Peyer's patch (tissue), 4 donors: ENCODE measurements around the gene MCIDAS. TPM values are rescaled to one million over a fixed set of nuclear protein-coding genes. Genes with fewer than 3 reads are reported as not detected.

Experiments
- DNase-seq, 3 donors: peaks; one replicate each; pipeline ENCODE4 v3.0.0-alpha.2; 2017 to 2019
- H3K27ac ChIP-seq, 4 donors: fragments of 200-600 bp; sonication (generic); one replicate each; pipeline ENCODE4 v1.5.1; 2016 to 2019
- H3K27me3 ChIP-seq, 2 donors: fragments of 200-600 bp; sonication (generic); one replicate each; pipeline ENCODE4 v1.5.1; 2019
- H3K36me3 ChIP-seq, 3 donors: fragments of 200-600 bp; sonication (generic); one replicate each; pipeline ENCODE4 v1.5.1; 2016 to 2019
- H3K4me1 ChIP-seq, 4 donors: fragments of 200-600 bp; sonication (generic); one replicate each; pipeline ENCODE4 v1.5.1; 2016 to 2019
- H3K4me3 ChIP-seq, 4 donors: fragments of 200-600 bp; sonication (generic); 1 replicate in 3 of 4; 2 replicates in 1 of 4; pipeline ENCODE4 v1.5.1; 2016 to 2019; ENCODE audit warnings: mild to moderate bottlenecking in 1 of 4
- H3K9me3 ChIP-seq, 4 donors: fragments of 200-600 bp; sonication (generic); one replicate each; pipeline ENCODE4 v1.5.1; 2016 to 2019; ENCODE audit warnings: mild to moderate bottlenecking in 1 of 4
- POLR2A ChIP-seq, 2 donors: fragments of 450-650 bp; IDR thresholded peaks; one replicate each; pipeline ENCODE4 v1.5.1; 2017; ENCODE audit warnings: antibody characterized with exemption in 2 of 2, mild to moderate bottlenecking in 2 of 2, moderate library complexity in 2 of 2
- total RNA-seq, 4 donors: library from RNA; depleted of rRNA; stranded (reverse); fragments of >200 nt; gene quantifications; one replicate each; pipeline ENCODE4 v1.1.0, GENCODE V29; 2016
- TF ChIP-seq, protein P1 (sequence below), 6 experiments: fragments of 450-650 bp in 4 of 6; fragments of 200-600 bp in 2 of 6; sonication (generic) in 1 of 6; IDR thresholded peaks; one replicate each; pipeline ENCODE4 v1.5.1; 2017 to 2019; ENCODE audit warnings: antibody characterized with exemption in 6 of 6, mild to moderate bottlenecking in 3 of 6, moderate library complexity in 1 of 6

MCIDAS gene
- total RNA-seq, 4 donors from 2014 or later, result not detected

DNA sequence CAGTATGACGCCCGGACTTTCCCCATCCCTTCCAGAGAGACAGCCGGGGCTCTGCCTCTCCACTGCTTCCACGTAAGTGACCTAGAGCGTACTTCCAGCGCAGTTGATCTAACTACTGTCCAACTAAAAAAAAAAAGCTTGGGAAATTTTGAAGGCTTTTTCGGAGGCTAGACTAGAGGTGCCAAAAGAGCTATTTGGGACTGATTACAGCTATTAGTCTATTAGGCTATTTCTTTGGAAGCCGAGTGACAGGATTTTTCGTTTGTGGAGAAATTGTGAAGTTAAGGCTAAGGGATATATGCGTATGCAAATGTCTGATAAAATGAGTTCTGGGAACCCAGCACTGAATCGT is 4.8 kb upstream of the MCIDAS start:
- TF ChIP-seq, protein P1, sequence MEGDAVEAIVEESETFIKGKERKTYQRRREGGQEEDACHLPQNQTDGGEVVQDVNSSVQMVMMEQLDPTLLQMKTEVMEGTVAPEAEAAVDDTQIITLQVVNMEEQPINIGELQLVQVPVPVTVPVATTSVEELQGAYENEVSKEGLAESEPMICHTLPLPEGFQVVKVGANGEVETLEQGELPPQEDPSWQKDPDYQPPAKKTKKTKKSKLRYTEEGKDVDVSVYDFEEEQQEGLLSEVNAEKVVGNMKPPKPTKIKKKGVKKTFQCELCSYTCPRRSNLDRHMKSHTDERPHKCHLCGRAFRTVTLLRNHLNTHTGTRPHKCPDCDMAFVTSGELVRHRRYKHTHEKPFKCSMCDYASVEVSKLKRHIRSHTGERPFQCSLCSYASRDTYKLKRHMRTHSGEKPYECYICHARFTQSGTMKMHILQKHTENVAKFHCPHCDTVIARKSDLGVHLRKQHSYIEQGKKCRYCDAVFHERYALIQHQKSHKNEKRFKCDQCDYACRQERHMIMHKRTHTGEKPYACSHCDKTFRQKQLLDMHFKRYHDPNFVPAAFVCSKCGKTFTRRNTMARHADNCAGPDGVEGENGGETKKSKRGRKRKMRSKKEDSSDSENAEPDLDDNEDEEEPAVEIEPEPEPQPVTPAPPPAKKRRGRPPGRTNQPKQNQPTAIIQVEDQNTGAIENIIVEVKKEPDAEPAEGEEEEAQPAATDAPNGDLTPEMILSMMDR (IDR thresholded peaks at IDR 0.05), result no peak
- DNase-seq, result no peak
- Histone ChIP-seq H3K27ac (no peak overlapping the region), H3K27me3 (peaks cover 0 to 49% of the 10 kb centered on the region in 2 donors), H3K36me3 (no peaks in the 10 kb centered on the region), H3K4me1 (peaks cover 3 to 51% (median 25%) of the 10 kb centered on the region in 4 donors), H3K9me3 (no peaks in the 10 kb centered on the region), H3K4me3 (peak overlapping the region in 3 of 4 donors; percentile 61 to 63 (median 62))

DNA sequence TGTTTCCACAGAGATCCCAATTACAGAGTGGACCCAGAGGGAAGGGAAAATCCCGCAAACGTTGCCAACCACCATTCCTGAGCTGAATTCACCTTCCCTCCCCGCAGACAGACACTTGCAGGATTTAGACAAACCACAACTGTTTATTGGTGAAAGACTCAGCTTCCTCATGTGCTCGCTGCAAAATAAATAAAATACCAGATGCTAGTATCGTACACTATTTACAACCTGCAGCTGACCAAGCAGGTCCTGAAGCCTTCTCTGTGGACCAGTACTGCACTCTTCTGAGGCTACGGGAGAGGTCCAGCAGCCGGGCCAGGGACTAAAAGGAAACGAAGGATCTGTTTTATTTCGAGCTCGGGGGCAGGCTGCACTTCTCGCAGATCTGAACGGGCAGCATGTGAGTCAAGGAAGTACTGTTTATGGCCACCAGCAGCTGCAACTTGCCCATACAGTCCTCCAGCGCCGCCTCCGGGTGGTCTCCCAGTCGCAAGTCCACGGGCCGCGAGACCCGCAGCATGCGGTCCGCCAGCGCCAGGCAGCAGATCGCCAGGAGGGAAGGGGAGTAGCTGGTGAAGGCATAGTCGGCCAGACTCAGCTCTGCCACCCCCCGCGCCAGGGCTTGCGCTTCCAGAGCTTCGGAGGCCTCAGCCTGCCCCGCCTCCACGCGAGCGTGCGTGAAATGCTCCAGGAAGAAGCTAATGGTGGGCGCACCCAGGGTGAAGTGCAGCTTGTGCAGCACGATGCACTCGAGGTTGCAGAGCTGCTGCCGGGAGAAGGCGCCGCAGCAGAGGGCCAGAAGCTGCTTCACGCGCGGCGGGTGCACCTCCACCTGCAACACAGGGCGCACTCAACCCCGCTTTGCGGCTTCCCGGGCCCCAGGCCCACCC is 4.2 kb upstream of the MCIDAS start:
- Histone ChIP-seq H3K4me3 (peak overlapping the region in 3 of 4 donors; percentile 32 to 62 (median 61)), H3K4me1 (peaks cover 3 to 57% (median 28%) of the 10 kb centered on the region in 4 donors), H3K36me3 (no peaks in the 10 kb centered on the region), H3K27ac (no peak overlapping the region), H3K9me3 (no peaks in the 10 kb centered on the region), H3K27me3 (peaks cover 0 to 55% of the 10 kb centered on the region in 2 donors)
- TF ChIP-seq, protein P1 (IDR thresholded peaks at IDR 0.05), result peak in 1 of 6 experiments; percentile 4
- peak in 1 of 2 donors; percentile 16 for TF ChIP-seq POLR2A (IDR thresholded peaks at IDR 0.05)
- peak in 1 of 3 donors; percentile 62 for DNase-seq

DNA sequence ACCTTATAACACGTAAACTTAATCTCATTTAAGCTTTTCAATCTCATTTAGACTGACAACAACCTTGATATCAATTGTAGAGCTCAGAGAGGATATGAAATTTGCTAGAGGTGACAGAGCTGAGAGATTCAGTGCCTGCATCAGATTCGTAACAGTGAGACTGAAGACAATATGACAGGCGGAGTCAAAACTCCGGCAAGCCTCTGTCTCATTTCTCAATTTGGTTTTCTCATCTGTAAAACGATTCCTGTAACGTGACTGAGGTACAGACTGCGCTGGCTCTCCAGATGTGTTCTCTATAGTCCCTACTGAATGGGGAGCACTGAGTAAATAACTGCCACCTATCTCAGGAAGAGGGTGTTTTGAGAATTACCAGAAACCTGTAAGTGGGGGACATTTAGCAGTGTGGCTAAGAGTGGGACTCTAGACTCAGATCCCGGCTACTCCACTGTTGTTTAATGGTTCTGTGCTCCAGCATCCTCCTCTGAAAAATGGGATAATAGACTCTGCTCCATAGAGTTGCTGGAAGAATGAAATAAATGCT is 3.0 kb upstream of the MCIDAS start:
- TF ChIP-seq, protein P1 (IDR thresholded peaks at IDR 0.05), result no peak
- no peak for TF ChIP-seq POLR2A (IDR thresholded peaks at IDR 0.05)
- Histone ChIP-seq H3K9me3 (no peaks in the 10 kb centered on the region), H3K4me1 (peaks cover 3 to 60% (median 28%) of the 10 kb centered on the region in 4 donors), H3K4me3 (no peak overlapping the region), H3K27me3 (peaks cover 0 to 60% of the 10 kb centered on the region in 2 donors), H3K27ac (no peak overlapping the region), H3K36me3 (no peaks in the 10 kb centered on the region)
- DNase-seq, result no peak

DNA sequence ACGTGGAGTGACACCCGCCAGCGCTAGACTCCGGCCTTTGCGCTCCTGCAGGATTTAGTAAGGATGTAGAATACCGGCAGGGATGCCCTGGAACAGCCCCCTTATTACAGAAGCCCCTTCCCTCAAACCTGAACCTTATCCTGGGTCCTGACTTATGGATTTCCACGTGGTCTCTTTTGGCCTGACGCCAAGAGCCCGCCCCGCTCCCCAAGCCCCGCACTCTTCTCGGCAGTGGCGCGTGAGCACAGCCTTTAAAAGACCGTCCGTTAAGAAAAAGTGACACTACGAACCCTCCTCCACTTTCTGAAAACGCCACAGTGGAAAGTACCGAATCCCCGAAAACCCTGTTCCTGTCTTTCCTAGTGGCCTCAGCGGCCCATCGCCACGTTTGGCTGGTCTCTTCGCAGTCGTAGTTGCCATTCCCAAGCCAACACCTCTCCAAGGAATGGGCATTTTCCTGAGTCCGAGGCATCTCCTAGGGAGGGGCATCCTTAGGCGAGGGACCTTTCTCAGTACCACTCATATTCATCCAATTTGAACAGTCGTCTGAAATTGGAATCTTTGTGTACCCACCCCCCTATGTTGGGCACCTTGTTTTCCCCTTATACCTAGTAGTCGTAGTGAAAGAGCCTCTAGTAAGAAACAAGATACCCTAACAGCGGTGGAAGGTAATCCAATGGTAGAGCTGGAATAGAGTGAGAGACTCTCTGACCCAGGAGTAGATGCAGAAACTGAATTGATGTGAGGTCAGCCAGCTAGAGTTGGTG is 732 bp upstream of the MCIDAS start:
- Histone ChIP-seq H3K27ac (no peak overlapping the region), H3K4me3 (peak overlapping the region; percentile 15 to 59 (median 48))

More for the DNA sequence above, 732 bp upstream of the MCIDAS start:
- Histone ChIP-seq H3K27me3 (peaks cover 0 to 64% of the 10 kb centered on the region in 2 donors), H3K4me1 (peaks cover 3 to 50% (median 24%) of the 10 kb centered on the region in 4 donors), H3K36me3 (no peaks in the 10 kb centered on the region), H3K9me3 (no peaks in the 10 kb centered on the region)
- DNase-seq, result no peak
- TF ChIP-seq, protein P1 (IDR thresholded peaks at IDR 0.05), result no peak
- TF ChIP-seq POLR2A (IDR thresholded peaks at IDR 0.05), result no peak
